ENCODE data around the gene TMCO4. TPM values are rescaled to one million over a fixed set of nuclear protein-coding genes. Genes with fewer than 3 reads are reported as not detected.

Gene TMCO4
- total and polyA plus RNA-seq, 2 donors (not counting 3 experiments of a cell fraction or from before 2014, with no cell fraction given) = 7.6 to 10.3 TPM

DNA sequence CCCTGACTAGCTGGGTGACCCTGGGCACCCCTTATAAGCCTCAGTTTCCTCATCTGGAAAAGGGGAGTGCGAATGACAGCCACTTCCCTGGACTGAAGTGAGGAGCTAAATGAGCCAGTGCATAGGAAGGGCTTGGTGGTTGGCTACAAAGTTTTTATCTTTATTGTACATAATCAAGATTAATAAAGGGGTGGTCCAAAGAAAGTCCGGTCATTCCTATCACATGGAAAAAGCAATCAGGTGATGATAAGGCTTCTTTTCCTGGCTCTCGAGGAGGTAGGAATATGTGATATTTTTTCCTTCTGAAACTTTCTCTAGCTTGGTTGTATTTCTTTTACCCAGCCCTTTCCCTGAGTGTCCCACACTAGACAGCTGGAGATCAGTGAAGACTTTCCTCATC, 56.5 kb downstream of the TMCO4 start:
- DNase-seq (ENCODE audit: low read depth, low spot score) = no peak
- Histone ChIP-seq H3K79me2 (ENCODE audit: control insufficient read depth, insufficient read depth, low read length) (no peaks in the 10 kb centered on the region), H2AFZ (ENCODE audit: low read depth, low read length) (no peak overlapping the region), H3K9me3 (replicated peaks; ENCODE audit: control insufficient read depth, insufficient read depth, low read length) (no peaks in the 10 kb centered on the region), H4K20me1 (replicated peaks; ENCODE audit: control insufficient read depth, extremely low read depth, insufficient read depth, low read length) (no peaks in the 10 kb centered on the region), H3K4me1 (ENCODE audit: control insufficient read depth, extremely low read depth, insufficient read depth, low read length) (no peaks in the 10 kb centered on the region), H3K36me3 (ENCODE audit: control insufficient read depth in 2 of 2, extremely low read depth in 1 of 2, insufficient read depth in 2 of 2, low read length in 2 of 2) (no peaks in the 10 kb centered on the region), H3K9ac (replicated peaks; ENCODE audit: extremely low read depth, insufficient read depth, low read length) (no peak overlapping the region), H3K4me3 (replicated peaks in 1 of 3; ENCODE audit: insufficient read depth in 1 of 3, low read depth in 1 of 3, low read length in 3 of 3) (no peak overlapping the region), H3K4me2 (ENCODE audit: insufficient read depth, low read length) (no peak overlapping the region), H3K27me3 (ENCODE audit: control insufficient read depth in 2 of 2, insufficient read depth in 2 of 2, low read length in 2 of 2) (no peaks in the 10 kb centered on the region), H3K9me1 (replicated peaks; ENCODE audit: control insufficient read depth, extremely low read depth, insufficient read depth, low read length) (no peaks in the 10 kb centered on the region), H3K27ac (ENCODE audit: insufficient read depth, low read depth, low read length) (no peak overlapping the region)
- intact Hi-C loops (cut with micrococcal nuclease) = no loop called here
- BruUV-seq (replicated peaks) = no TSS peak
- CTCF ChIA-PET = interaction anchor here (1.0 to 1.3 kb wide), 2 partner anchors 28 to 68 kb away, joined by 3 to 4 read pairs; no protein-coding TSS in a partner anchor
- FAIRE-seq = no peak
- no peak for TF ChIP-seq EZH2 (IDR thresholded peaks at IDR 0.05; ENCODE audit: borderline replicate concordance, low read depth, low read length, severe bottlenecking)
- no peak for TF ChIP-seq POLR2A (IDR thresholded peaks at IDR 0.05; ENCODE audit: low read depth, low read length)
- no peak for TF ChIP-seq GATA2 (IDR thresholded peaks at IDR 0.05; ENCODE audit: insufficient read depth, insufficient read length, low read depth, low read length)
- TF ChIP-seq, protein P1, sequence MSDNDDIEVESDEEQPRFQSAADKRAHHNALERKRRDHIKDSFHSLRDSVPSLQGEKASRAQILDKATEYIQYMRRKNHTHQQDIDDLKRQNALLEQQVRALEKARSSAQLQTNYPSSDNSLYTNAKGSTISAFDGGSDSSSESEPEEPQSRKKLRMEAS (IDR thresholded peaks at IDR 0.05; ENCODE audit: insufficient read depth, insufficient read length) = no peak
- TF ChIP-seq FOS (IDR thresholded peaks at IDR 0.05; ENCODE audit: borderline replicate concordance, insufficient read depth, low read length) = no peak
- TF ChIP-seq, protein P2, sequence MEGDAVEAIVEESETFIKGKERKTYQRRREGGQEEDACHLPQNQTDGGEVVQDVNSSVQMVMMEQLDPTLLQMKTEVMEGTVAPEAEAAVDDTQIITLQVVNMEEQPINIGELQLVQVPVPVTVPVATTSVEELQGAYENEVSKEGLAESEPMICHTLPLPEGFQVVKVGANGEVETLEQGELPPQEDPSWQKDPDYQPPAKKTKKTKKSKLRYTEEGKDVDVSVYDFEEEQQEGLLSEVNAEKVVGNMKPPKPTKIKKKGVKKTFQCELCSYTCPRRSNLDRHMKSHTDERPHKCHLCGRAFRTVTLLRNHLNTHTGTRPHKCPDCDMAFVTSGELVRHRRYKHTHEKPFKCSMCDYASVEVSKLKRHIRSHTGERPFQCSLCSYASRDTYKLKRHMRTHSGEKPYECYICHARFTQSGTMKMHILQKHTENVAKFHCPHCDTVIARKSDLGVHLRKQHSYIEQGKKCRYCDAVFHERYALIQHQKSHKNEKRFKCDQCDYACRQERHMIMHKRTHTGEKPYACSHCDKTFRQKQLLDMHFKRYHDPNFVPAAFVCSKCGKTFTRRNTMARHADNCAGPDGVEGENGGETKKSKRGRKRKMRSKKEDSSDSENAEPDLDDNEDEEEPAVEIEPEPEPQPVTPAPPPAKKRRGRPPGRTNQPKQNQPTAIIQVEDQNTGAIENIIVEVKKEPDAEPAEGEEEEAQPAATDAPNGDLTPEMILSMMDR (IDR thresholded peaks at IDR 0.05; ENCODE audit: extremely low read depth in 1 of 2, insufficient read depth in 1 of 2, low read depth in 1 of 2, low read length in 2 of 2) = no peak
- TF ChIP-seq JUN (IDR thresholded peaks at IDR 0.05; ENCODE audit: borderline replicate concordance, insufficient read depth, insufficient read length, low read depth) = no peak
- TF ChIP-seq POLR2AphosphoS5 (IDR thresholded peaks at IDR 0.05; ENCODE audit: insufficient read depth, low read depth, low read length) = no peak
- TF ChIP-seq MYC (IDR thresholded peaks at IDR 0.05; ENCODE audit: low read depth, low read length) = no peak
- POLR2A ChIA-PET = no interaction called here
- dilution Hi-C loops (cut with MboI; ENCODE audit: extremely low pct_ligation_motif_present, low sequenced_read_pairs) = no loop called here
